Daoy (cell line): ENCODE measurements around the gene NINJ2. TPM values are rescaled to one million over a fixed set of nuclear protein-coding genes. Genes with fewer than 3 reads are reported as not detected.
A peak's percentile ranks its signal among the peaks of the same experiment; 100 is the strongest.

ENCODE experiments used
- DNase-seq: peaks from one replicate; pipeline ENCODE4 v3.0.0-alpha.2; 2015; ENCODE audit warnings: low read depth
- total RNA-seq: library from RNA; depleted of rRNA; stranded (reverse); fragments of >200 nt; shearing (Covaris generic); gene quantifications from 2 replicates; pipeline ENCODE4 v1.2.3, GENCODE V29; 2014; rRNA removed

NINJ2 gene
- total RNA-seq, 1 experiment from 2014 or later = not detected

DNA sequence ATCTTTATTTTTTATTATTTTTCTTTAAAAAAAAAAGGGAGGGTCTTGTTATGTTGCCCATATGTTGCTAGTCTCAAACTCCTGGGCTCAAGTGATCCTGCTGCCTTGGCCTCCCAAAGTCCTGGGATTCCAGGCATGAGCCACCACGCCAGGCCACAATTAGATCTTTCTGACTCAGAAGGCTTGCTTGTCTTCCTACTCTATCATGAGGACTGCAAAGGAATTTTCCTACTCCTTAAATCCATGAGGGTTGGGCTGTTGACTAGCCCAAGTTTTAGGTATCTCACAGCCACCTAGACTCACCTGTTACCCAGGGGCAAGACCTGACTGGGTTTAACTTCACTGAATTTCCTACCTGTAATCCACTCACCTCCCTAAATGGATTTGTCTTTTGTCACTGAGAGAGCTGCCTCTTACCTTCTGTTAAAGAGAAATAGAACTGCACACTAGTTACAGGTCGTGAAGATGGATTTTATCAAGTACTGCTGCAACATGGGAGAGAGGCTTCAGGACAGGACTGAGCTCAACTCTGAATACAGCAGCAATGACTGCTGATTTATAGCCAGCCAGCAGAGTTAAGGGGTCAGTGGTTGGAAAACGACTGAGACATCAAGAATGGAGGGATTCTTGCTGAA lies 131.2 kb downstream of the NINJ2 start:
- DNase-seq = no peak

DNA sequence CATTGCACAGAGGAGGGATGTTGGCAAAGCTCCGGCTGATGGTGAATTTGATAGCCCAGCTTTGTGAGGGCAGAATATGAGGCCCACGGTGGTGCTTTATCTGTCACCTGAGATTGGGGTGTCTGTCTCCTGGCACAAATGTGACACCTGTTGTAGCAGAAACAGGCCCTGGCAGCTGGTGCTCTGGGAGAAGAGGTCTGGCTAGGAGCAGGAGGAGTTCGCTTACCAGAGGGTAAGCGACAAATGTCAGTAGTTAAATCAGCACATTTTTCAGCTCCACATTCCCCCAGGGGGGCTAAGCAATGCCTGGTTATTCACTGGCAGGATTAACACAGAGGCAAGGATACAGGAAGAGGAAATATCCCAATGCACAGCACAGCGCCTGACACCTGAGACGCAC lies 132.4 kb downstream of the NINJ2 start:
- DNase-seq = no peak

DNA sequence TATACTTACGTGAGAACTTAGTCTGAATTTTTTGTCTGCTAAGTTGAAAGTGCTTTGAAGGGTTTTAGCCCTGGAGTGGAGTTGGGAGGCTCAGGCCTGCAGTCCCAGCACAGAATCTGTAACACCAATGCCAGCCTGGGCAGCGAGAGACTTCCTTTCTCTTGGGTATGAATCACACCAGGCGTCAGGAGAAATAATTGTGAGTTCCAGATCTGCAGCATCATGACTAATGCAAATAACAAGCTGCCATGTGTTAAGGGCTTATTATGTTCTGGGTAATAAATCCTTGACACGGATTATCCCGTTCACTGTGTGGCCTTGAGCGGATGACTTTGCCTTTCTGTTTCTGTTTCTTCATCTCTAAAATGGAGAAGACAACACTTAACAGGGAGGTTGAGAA lies 132.9 kb downstream of the NINJ2 start:
- peak; percentile 68 for DNase-seq

DNA sequence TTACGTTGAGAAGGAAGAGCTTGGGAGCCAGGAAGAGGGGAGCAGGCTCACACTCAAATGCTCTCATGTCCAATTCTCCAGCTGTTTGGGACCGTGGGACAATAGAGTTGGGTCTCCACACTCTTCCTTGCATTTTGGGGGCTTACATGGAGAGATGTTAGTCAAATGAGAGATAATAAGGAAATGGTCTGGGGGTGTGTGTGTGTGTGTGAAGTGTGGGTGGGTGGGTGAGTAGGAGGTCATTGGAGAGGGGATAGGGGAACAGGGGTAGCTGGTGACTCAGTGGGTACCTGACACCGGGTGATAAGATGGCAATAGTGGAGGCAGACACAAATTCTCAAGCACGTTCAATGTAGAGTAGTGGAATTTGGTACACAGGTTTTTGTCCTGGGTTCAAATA lies 135.5 kb downstream of the NINJ2 start:
- no peak for DNase-seq

- DNase-seq = no peak
Measured at GRCh38 chr12:527241-527640, 136.0 kb downstream of the NINJ2 start.

DNA sequence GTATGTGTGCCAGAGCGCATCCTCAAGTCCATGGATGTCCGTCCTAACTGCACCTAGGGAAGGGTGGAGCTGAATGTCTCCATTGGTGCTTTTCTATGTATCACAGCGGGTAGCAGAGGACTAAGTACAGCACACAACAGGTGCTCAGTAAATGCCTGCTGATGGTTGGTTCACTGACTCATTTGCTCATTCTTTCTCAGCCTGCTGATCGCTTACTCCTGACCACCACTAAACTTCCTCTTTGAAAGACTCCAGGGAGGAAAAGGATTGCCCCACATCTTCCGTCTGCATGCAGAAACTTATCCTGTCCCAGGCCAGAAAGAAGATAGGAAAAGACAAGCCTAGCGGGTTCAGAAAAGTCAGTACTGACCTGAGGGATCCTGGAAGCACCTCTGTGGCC lies 137.2 kb downstream of the NINJ2 start:
- DNase-seq = no peak

GRCh38 chr12:524167-524951 lies 138.9 kb downstream of the NINJ2 start:
- no peak for DNase-seq

DNA sequence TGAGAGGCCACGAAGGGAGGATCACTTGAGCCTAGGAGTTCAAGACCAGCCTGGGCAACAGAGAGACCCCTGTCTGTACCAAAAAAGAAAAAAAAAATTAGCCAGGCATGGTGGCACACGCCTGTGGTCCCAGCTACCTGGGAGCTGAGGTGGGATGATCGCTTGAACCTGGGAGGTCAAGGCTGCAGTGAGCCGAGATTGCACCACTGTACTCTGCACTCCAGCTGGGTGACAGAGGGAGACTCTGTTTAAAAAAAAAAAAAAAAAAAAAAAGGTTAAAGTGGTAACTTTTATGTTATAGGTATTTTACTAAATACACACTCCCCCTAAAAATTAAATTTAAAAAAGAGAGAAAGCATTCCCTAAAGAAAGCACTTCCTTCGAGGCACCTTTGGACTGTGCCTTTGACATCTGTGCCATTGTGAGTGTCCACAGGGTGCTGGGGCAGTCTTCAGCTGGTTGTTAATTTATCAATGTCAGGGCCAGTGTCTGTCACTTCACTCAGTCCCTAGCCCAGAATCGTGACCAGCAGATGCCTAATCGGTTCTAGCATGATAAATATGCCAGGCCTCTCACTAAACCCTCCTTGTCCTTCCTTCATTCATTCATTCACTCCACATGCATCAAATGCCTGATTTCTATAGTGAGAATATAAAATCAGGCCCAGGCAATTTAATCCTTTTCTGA lies 140.4 kb downstream of the NINJ2 start:
- DNase-seq = no peak

DNA sequence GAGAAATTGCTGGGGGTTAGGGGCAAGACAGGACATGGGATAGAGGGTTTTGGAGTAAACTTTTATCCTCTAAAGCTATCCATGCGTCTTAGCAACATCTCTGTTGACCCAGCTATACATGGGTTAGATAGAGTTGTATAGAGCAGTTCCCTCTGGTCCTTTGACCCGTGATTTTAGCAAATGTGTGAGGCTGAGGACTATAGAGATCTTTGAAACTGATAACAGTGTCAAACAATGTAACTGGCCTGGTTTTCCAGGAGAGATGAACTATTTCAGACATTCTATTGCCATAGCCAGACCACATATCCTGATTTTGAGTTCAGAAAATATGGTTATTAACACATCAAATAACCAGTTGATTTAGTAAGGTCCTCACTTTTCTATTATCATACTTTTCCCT lies 143.1 kb downstream of the NINJ2 start:
- no peak for DNase-seq

- DNase-seq = no peak
Measured at GRCh38 chr12:517538-517937, 145.7 kb downstream of the NINJ2 start.

Other genes starting within 250 kb of the NINJ2 start
- 0.40 and 1.1 TPM in 2 replicates for gene B4GALNT3, start 203.5 kb downstream of the NINJ2 start, total RNA-seq
- 24.8 and 27.0 TPM in 2 replicates for gene WNK1, start 89.1 kb upstream of the NINJ2 start, total RNA-seq